Measurements from ENCODE around the gene CD4. TPM values are rescaled to one million over a fixed set of nuclear protein-coding genes. Genes with fewer than 3 reads are reported as not detected.

Gene CD4
- total RNA-seq, 2 donors from 2014 or later: 0.77 to 1.3 TPM

GRCh38 chr12:6855322-6855721 lies 66.0 kb downstream of the CD4 start:
- Mint-ChIP-seq H3K4me3 (no peak overlapping the region), H3K36me3 (ENCODE audit: low read depth) (peaks cover 55% of the 10 kb centered on the region), H3K9me3 (no peaks in the 10 kb centered on the region), H3K27ac (peak overlapping the region; percentile 26), H3K27me3 (ENCODE audit: insufficient read depth) (no peaks in the 10 kb centered on the region), H3K4me1 (peaks cover 20% of the 10 kb centered on the region)
- no peak for DNase-seq
- Histone ChIP-seq H3K27me3 (ENCODE audit: control insufficient read depth, insufficient read depth, low read length, poor library complexity, severe bottlenecking) (no peaks in the 10 kb centered on the region), H3K4me3 (ENCODE audit: low read length) (no peak overlapping the region), H3K4me1 (ENCODE audit: control insufficient read depth, insufficient read depth, low read length) (peaks cover 2% of the 10 kb centered on the region), H3K9ac (ENCODE audit: extremely low read depth, low read length, poor library complexity, severe bottlenecking) (no peak overlapping the region), H3K9me3 (ENCODE audit: control insufficient read depth, low read length) (no peaks in the 10 kb centered on the region), H3K27ac (ENCODE audit: low read depth, low read length) (no peak overlapping the region), H3K36me3 (ENCODE audit: control insufficient read depth, insufficient read depth, low read length) (peaks cover 51% of the 10 kb centered on the region)
- no peak for TF ChIP-seq CTCF (conservative IDR thresholded peaks at IDR 0.05)
- WGBS, 2 experiments (ENCODE audit: insufficient coverage in 1 of 2, insufficient read length in 1 of 2): 93 to 97% methylated on average over 11 to 14 of the region's 14 CpGs

DNA sequence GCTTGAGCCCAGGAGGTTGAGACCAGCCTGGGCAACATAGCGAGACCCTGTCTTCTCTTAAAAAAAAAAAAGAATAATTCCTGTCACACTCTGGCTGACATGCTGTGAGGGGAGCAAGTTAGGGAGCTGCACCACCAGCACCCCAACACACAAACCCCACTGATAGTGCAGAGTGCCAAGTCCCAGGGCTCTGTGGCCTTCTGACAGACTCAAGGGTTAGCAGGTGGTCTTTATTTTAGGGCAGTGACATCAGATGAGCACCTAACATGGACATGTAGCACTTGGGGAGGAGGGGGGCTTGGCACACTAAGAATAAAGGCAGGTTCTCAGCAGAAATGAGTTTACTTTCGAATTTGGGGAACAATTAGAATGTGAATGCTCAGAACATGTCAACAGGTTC lies 69.5 kb downstream of the CD4 start:
- Mint-ChIP-seq H3K27me3 (ENCODE audit: insufficient read depth) (no peaks in the 10 kb centered on the region), H3K27ac (no peak overlapping the region)
- 80 to 86% methylated on average over 1 of the region's 2 CpGs for WGBS, 2 experiments (ENCODE audit: insufficient coverage in 1 of 2, insufficient read length in 1 of 2)

GRCh38 chr12:6860116-6860515 lies 70.8 kb downstream of the CD4 start:
- no peaks in the 10 kb centered on the region for H3K9me3 ChIP-seq (ENCODE audit: control insufficient read depth, low read length)
- peaks cover 87% of the 10 kb centered on the region for H3K36me3 ChIP-seq (ENCODE audit: control insufficient read depth, insufficient read depth, low read length)
- Mint-ChIP-seq H3K27me3 (ENCODE audit: insufficient read depth) (no peaks in the 10 kb centered on the region), H3K27ac (no peak overlapping the region), H3K4me1 (no peaks in the 10 kb centered on the region), H3K4me3 (no peak overlapping the region), H3K9me3 (no peaks in the 10 kb centered on the region), H3K36me3 (ENCODE audit: low read depth) (peaks cover 94% of the 10 kb centered on the region)
- no peaks in the 10 kb centered on the region for H3K27me3 ChIP-seq (ENCODE audit: control insufficient read depth, insufficient read depth, low read length, poor library complexity, severe bottlenecking)
- TF ChIP-seq CTCF (conservative IDR thresholded peaks at IDR 0.05): no peak
- DNase-seq: no peak
- WGBS, 2 experiments (ENCODE audit: insufficient coverage in 1 of 2, insufficient read length in 1 of 2): 96 to 97% methylated on average over 9 of the region's 9 CpGs
- H3K4me1 ChIP-seq (ENCODE audit: control insufficient read depth, insufficient read depth, low read length): no peaks in the 10 kb centered on the region
- no peak overlapping the region for H3K9ac ChIP-seq (ENCODE audit: extremely low read depth, low read length, poor library complexity, severe bottlenecking)
- no peak overlapping the region for H3K4me3 ChIP-seq (ENCODE audit: low read length)
- no peak overlapping the region for H3K27ac ChIP-seq (ENCODE audit: low read depth, low read length)

More for the DNA sequence above, 69.5 kb downstream of the CD4 start:
- Histone ChIP-seq H3K27me3 (ENCODE audit: control insufficient read depth, insufficient read depth, low read length, poor library complexity, severe bottlenecking) (no peaks in the 10 kb centered on the region), H3K4me1 (ENCODE audit: control insufficient read depth, insufficient read depth, low read length) (no peaks in the 10 kb centered on the region), H3K9ac (ENCODE audit: extremely low read depth, low read length, poor library complexity, severe bottlenecking) (no peak overlapping the region), H3K9me3 (ENCODE audit: control insufficient read depth, low read length) (no peaks in the 10 kb centered on the region), H3K27ac (ENCODE audit: low read depth, low read length) (no peak overlapping the region), H3K36me3 (ENCODE audit: control insufficient read depth, insufficient read depth, low read length) (peaks cover 86% of the 10 kb centered on the region), H3K4me3 (ENCODE audit: low read length) (no peak overlapping the region)
- Mint-ChIP-seq H3K36me3 (ENCODE audit: low read depth) (peaks cover 88% of the 10 kb centered on the region), H3K4me3 (no peak overlapping the region), H3K4me1 (peaks cover 4% of the 10 kb centered on the region), H3K9me3 (no peaks in the 10 kb centered on the region)
- TF ChIP-seq CTCF (conservative IDR thresholded peaks at IDR 0.05): no peak
- no peak for DNase-seq
